ENCODE data around the gene NEGR1.

Gene NEGR1

GRCh38 chr1:71657891-71658679, 624.3 kb downstream of the NEGR1 start:
- DNase-seq (ENCODE audit: low read depth), result no peak
- H3K4me3 ChIP-seq (ENCODE audit: low read depth, low read length), result no peak overlapping the region
- TF ChIP-seq CTCF (IDR thresholded peaks at IDR 0.05; ENCODE audit: control insufficient read depth, extremely low read depth, insufficient read depth), result no peak

- DNase-seq (ENCODE audit: low read depth), result no peak
- no peak for TF ChIP-seq CTCF (IDR thresholded peaks at IDR 0.05; ENCODE audit: control insufficient read depth, extremely low read depth, insufficient read depth)
- no peak overlapping the region for H3K4me3 ChIP-seq (ENCODE audit: low read depth, low read length)
These were observed 625.4 kb downstream of the NEGR1 start for GRCh38 chr1:71656902-71657301.

GRCh38 chr1:71655604-71656003, 626.7 kb downstream of the NEGR1 start:
- H3K4me3 ChIP-seq (ENCODE audit: low read depth, low read length), result no peak overlapping the region
- no peak for DNase-seq (ENCODE audit: low read depth)
- TF ChIP-seq CTCF (IDR thresholded peaks at IDR 0.05; ENCODE audit: control insufficient read depth, extremely low read depth, insufficient read depth), result no peak

DNA sequence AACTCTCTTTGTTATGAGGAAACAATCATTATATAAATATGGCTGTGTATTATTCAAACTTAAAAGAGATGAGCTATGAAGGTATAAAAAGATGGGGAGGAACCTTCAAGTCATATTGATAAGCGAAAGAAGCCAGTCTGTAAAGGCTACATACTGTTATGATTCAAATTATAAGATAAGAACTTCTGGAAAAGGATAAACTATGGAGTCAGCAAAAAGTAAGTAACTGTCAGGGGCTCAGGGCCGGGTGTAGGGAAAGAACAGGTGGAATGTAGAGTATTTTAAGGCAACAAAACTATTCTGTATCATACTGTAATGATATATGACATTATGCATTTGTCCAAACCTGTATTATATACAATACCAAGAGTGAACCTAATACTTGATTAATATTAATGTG, 628.4 kb downstream of the NEGR1 start:
- no peak for TF ChIP-seq CTCF (IDR thresholded peaks at IDR 0.05; ENCODE audit: control insufficient read depth, extremely low read depth, insufficient read depth)
- no peak overlapping the region for H3K4me3 ChIP-seq (ENCODE audit: low read depth, low read length)
- DNase-seq (ENCODE audit: low read depth), result no peak

DNA sequence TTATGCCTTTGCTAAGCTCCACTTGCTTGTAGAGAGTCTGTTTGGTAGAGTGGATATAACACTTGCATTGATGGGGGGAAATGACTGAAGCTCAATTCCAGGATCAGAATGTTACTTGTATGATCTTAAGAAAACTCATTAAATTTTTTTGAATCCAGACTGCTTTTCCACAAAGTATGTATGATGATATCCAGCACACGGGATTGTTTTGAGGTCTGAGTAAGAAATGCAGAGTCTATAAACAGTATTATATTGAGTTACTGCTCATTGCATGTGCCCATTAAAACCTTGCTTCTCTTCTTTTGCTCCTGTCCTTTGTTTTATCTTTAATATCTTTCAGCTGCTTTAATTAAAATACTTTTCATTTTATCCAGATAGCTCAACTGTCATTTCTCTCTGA, 631.1 kb downstream of the NEGR1 start:
- no peak for TF ChIP-seq CTCF (IDR thresholded peaks at IDR 0.05; ENCODE audit: control insufficient read depth, extremely low read depth, insufficient read depth)
- H3K4me3 ChIP-seq (ENCODE audit: low read depth, low read length), result no peak overlapping the region
- DNase-seq (ENCODE audit: low read depth), result no peak

GRCh38 chr1:71650119-71650518, 632.2 kb downstream of the NEGR1 start:
- TF ChIP-seq CTCF (IDR thresholded peaks at IDR 0.05; ENCODE audit: control insufficient read depth, extremely low read depth, insufficient read depth), result no peak
- no peak for DNase-seq (ENCODE audit: low read depth)
- H3K4me3 ChIP-seq (ENCODE audit: low read depth, low read length), result no peak overlapping the region

DNA sequence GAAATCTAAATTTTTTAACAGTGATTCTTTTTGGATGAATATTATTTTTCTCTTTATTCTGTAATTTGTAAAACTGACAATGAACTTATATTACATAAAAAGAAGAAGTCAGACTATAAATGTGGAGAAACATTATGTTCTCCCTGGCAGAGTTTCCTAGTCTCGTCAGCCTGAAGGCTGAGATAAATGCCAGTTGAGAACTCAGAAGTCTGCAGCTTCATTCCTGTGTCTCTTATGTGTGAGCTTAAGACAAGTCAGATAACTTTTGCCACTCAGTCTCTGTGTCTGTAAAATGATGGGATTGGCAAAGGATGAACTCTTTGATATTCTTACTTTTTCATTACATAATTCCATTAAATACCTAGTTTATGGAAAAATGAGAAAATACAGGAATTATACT, 632.7 kb downstream of the NEGR1 start:
- no peak for DNase-seq (ENCODE audit: low read depth)
- no peak for TF ChIP-seq CTCF (IDR thresholded peaks at IDR 0.05; ENCODE audit: control insufficient read depth, extremely low read depth, insufficient read depth)
- H3K4me3 ChIP-seq (ENCODE audit: low read depth, low read length), result no peak overlapping the region

Data from LNCaP clone FGC (cell line).